Liver (tissue), 9 donors: ENCODE measurements around the gene B3GALT5. TPM values are rescaled to one million over a fixed set of nuclear protein-coding genes. Genes with fewer than 3 reads are reported as not detected.

ENCODE experiments used
- DNase-seq: peaks from one replicate; pipeline ENCODE4 v3.0.0-alpha.2; 2017; ENCODE audit warnings: low spot score
- H3K27ac ChIP-seq, 2 donors: one replicate each; pipeline ENCODE4 v1.7.0; 2013; ENCODE audit warnings: inconsistent platforms in 2 of 2, low read length in 2 of 2, control low read depth in 1 of 2, low read depth in 1 of 2, mild to moderate bottlenecking in 1 of 2
- H3K27me3 ChIP-seq, 4 donors: one replicate each; pipeline versions ENCODE4 v1.6.1 to v1.7.0; 2013; ENCODE audit warnings: low read length in 3 of 4, inconsistent platforms in 1 of 4, mild to moderate bottlenecking in 1 of 4, moderate library complexity in 1 of 4; ENCODE audit not compliant: control insufficient read depth in 4 of 4, insufficient read depth in 4 of 4
- H3K36me3 ChIP-seq, 4 donors: one replicate each; pipeline versions ENCODE4 v1.6.1 to v1.7.0; 2013; ENCODE audit warnings: low read length in 3 of 4, mild to moderate bottlenecking in 3 of 4, low read depth in 1 of 4, moderate library complexity in 1 of 4; ENCODE audit not compliant: control insufficient read depth in 4 of 4, insufficient read depth in 3 of 4
- H3K4me1 ChIP-seq, 4 donors: one replicate each; pipeline versions ENCODE4 v1.6.1 to v1.7.0; 2013; ENCODE audit warnings: low read length in 3 of 4, mild to moderate bottlenecking in 3 of 4, moderate library complexity in 1 of 4; ENCODE audit not compliant: control insufficient read depth in 4 of 4, insufficient read depth in 4 of 4
- H3K4me3 ChIP-seq, 3 donors: one replicate each; pipeline versions ENCODE4 v1.6.1 to v1.7.0; 2013; ENCODE audit warnings: low read length in 3 of 3, control low read depth in 1 of 3, low read depth in 1 of 3, mild to moderate bottlenecking in 1 of 3
- H3K9ac ChIP-seq, 2 donors: one replicate each; pipeline ENCODE4 v1.7.0; 2013; ENCODE audit warnings: low read length in 2 of 2, mild to moderate bottlenecking in 2 of 2, moderate library complexity in 2 of 2, control low read depth in 1 of 2, low read depth in 1 of 2
- H3K9me3 ChIP-seq, 4 donors: one replicate each; pipeline versions ENCODE4 v1.6.1 to v1.7.0; 2013; ENCODE audit warnings: low read length in 3 of 4; ENCODE audit not compliant: control insufficient read depth in 4 of 4
- CTCF ChIP-seq: fragments of 150-350 bp; IDR thresholded peaks from 2 replicates; pipeline ENCODE4 v1.5.1; 2017; ENCODE audit warnings: improper control_type of control experiment, low read depth, low read length; ENCODE audit not compliant: missing input control
- EGR1 ChIP-seq, 2 donors: IDR thresholded peaks; 2 replicates each; pipeline ENCODE4 v1.6.1; 2016 to 2018; ENCODE audit warnings: antibody characterized with exemption in 2 of 2, low read depth in 2 of 2
- FOXA1 ChIP-seq: IDR thresholded peaks from 2 replicates; pipeline ENCODE4 v1.6.1; 2016; ENCODE audit warnings: antibody characterized with exemption
- GABPA ChIP-seq, 2 donors: IDR thresholded peaks in 1 of 2; conservative IDR thresholded peaks in 1 of 2; 2 replicates each; pipeline ENCODE4 v1.6.1; 2016; ENCODE audit warnings: antibody characterized with exemption in 2 of 2, mild to moderate bottlenecking in 1 of 2, moderate library complexity in 1 of 2
- HNF4A ChIP-seq, 2 donors: conservative IDR thresholded peaks; 2 replicates each; pipeline ENCODE4 v1.6.1; 2016; ENCODE audit warnings: antibody characterized with exemption in 2 of 2, mild to moderate bottlenecking in 2 of 2
- HNF4G ChIP-seq: IDR thresholded peaks from 2 replicates; pipeline ENCODE4 v1.6.1; 2016; ENCODE audit warnings: antibody characterized with exemption
- JUND ChIP-seq, 2 donors: IDR thresholded peaks; 2 replicates each; pipeline ENCODE4 v1.6.1; 2016; ENCODE audit warnings: antibody characterized with exemption in 2 of 2
- MAX ChIP-seq: IDR thresholded peaks from 2 replicates; pipeline ENCODE4 v1.6.1; 2016; ENCODE audit warnings: antibody characterized with exemption
- NR2F2 ChIP-seq: IDR thresholded peaks from 2 replicates; pipeline ENCODE4 v1.6.1; 2016; ENCODE audit warnings: antibody characterized with exemption
- RAD21 ChIP-seq, 2 donors: IDR thresholded peaks; 2 replicates each; pipeline ENCODE4 v1.6.1; 2016; ENCODE audit warnings: antibody characterized with exemption in 2 of 2, mild to moderate bottlenecking in 2 of 2
- RXRA ChIP-seq, 2 donors: IDR thresholded peaks; 2 replicates each; pipeline ENCODE4 v1.6.1; 2017 to 2018; ENCODE audit warnings: antibody characterized with exemption in 2 of 2, mild to moderate bottlenecking in 1 of 2
- SP1 ChIP-seq: IDR thresholded peaks from 2 replicates; pipeline ENCODE4 v1.6.1; 2018; ENCODE audit warnings: antibody characterized with exemption, mild to moderate bottlenecking
- TAF1 ChIP-seq: conservative IDR thresholded peaks from 2 replicates; pipeline ENCODE4 v1.6.1; 2016; ENCODE audit warnings: antibody characterized with exemption, mild to moderate bottlenecking
- YY1 ChIP-seq: IDR thresholded peaks from 2 replicates; pipeline ENCODE4 v1.6.1; 2016; ENCODE audit warnings: antibody characterized with exemption, mild to moderate bottlenecking
- ZBTB33 ChIP-seq: IDR thresholded peaks from 2 replicates; pipeline ENCODE4 v1.6.1; 2016; ENCODE audit warnings: antibody characterized with exemption
- WGBS: extraction: QIAGEN DNeasy Blood & Tissue Kit; methylation state at CpG from one replicate; pipeline ENCODE4 v1.1.7; 2013; 5-methylcytosine and 5-hydroxymethylcytosine counted together
- polyA plus RNA-seq, 2 donors: library from polyadenylated mRNA; stranded (reverse) in 1 of 2; unstranded in 1 of 2; fragments of 200-250 nt in 1 of 2; fragments of >200 nt in 1 of 2; fragmentation: Nextera tagmentation in 1 of 2; extraction: Ambion mirVana in 1 of 2; gene quantifications; one replicate each; pipeline versions ENCODE4 v1.2.1 to v1.2.3, GENCODE V29; 2013 to 2015
- total RNA-seq, 2 donors: library from RNA; depleted of rRNA; stranded (reverse); fragments of >200 nt; gene quantifications; one replicate each; pipeline ENCODE4 v1.2.3, GENCODE V29; 2014
- TF ChIP-seq, protein P1 (sequence below): IDR thresholded peaks from 2 replicates; pipeline ENCODE4 v1.6.1; 2016; ENCODE audit warnings: antibody characterized with exemption
- TF ChIP-seq, protein P2 (sequence below): IDR thresholded peaks from 2 replicates; pipeline ENCODE4 v1.6.1; 2016; ENCODE audit warnings: antibody characterized with exemption, mild to moderate bottlenecking
- donor health status: healthy.
- donor health status: healthy.
- donor health status: healthy.
- donor health status: healthy.
- donor health status: healthy.

B3GALT5 gene
- total and polyA plus RNA-seq, 4 donors: 0.05 to 0.33 (median 0.10) TPM

GRCh38 chr21:39630191-39630591 is 17.5 kb downstream of the B3GALT5 start:
- Histone ChIP-seq H3K27me3 (peaks cover 0 to 14% (median 4%) of the 10 kb centered on the region in 4 donors), H3K4me3 (no peak overlapping the region), H3K27ac (no peak overlapping the region), H3K36me3 (no peaks in the 10 kb centered on the region), H3K4me1 (peaks cover 0 to 1% (median 0%) of the 10 kb centered on the region in 4 donors), H3K9me3 (no peaks in the 10 kb centered on the region), H3K9ac (no peak overlapping the region)
- WGBS: 70% methylated on average over 8 of the region's 8 CpGs
- DNase-seq: no peak
- TF ChIP-seq SP1: no peak
- no peak for TF ChIP-seq FOXA1
- no peak for TF ChIP-seq HNF4G
- TF ChIP-seq GABPA (IDR thresholded peaks at IDR 0.05 in 1 of 2, conservative IDR thresholded peaks at IDR 0.05 in 1 of 2): no peak
- no peak for TF ChIP-seq JUND (IDR thresholded peaks at IDR 0.05)
- TF ChIP-seq, protein P1, sequence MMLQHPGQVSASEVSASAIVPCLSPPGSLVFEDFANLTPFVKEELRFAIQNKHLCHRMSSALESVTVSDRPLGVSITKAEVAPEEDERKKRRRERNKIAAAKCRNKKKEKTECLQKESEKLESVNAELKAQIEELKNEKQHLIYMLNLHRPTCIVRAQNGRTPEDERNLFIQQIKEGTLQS: no peak
- no peak for TF ChIP-seq RAD21 (IDR thresholded peaks at IDR 0.05)
- TF ChIP-seq RXRA (IDR thresholded peaks at IDR 0.05): no peak
- no peak for TF ChIP-seq CTCF
- TF ChIP-seq, protein P2, sequence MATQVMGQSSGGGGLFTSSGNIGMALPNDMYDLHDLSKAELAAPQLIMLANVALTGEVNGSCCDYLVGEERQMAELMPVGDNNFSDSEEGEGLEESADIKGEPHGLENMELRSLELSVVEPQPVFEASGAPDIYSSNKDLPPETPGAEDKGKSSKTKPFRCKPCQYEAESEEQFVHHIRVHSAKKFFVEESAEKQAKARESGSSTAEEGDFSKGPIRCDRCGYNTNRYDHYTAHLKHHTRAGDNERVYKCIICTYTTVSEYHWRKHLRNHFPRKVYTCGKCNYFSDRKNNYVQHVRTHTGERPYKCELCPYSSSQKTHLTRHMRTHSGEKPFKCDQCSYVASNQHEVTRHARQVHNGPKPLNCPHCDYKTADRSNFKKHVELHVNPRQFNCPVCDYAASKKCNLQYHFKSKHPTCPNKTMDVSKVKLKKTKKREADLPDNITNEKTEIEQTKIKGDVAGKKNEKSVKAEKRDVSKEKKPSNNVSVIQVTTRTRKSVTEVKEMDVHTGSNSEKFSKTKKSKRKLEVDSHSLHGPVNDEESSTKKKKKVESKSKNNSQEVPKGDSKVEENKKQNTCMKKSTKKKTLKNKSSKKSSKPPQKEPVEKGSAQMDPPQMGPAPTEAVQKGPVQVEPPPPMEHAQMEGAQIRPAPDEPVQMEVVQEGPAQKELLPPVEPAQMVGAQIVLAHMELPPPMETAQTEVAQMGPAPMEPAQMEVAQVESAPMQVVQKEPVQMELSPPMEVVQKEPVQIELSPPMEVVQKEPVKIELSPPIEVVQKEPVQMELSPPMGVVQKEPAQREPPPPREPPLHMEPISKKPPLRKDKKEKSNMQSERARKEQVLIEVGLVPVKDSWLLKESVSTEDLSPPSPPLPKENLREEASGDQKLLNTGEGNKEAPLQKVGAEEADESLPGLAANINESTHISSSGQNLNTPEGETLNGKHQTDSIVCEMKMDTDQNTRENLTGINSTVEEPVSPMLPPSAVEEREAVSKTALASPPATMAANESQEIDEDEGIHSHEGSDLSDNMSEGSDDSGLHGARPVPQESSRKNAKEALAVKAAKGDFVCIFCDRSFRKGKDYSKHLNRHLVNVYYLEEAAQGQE: no peak
- no peak for TF ChIP-seq ZBTB33
- no peak for TF ChIP-seq TAF1
- TF ChIP-seq YY1: no peak
- no peak for TF ChIP-seq NR2F2
- no peak for TF ChIP-seq MAX
- no peak for TF ChIP-seq EGR1 (IDR thresholded peaks at IDR 0.05; ENCODE audit: low read depth in 2 of 2)
- no peak for TF ChIP-seq HNF4A (conservative IDR thresholded peaks at IDR 0.05)
